GM20431 (cell line): Measurements from ENCODE around the gene SKAP2.

ENCODE experiments used
- in situ Hi-C: fragments of 300-500 bp; cut with MseI, MboI; formaldehyde crosslinking; loops from one replicate; pipeline ENCODE4 v1.15.0; 2020; ENCODE audit warnings: low sequenced_read_pairs; ENCODE audit not compliant: unreplicated experiment

The SKAP2 gene, protein sequence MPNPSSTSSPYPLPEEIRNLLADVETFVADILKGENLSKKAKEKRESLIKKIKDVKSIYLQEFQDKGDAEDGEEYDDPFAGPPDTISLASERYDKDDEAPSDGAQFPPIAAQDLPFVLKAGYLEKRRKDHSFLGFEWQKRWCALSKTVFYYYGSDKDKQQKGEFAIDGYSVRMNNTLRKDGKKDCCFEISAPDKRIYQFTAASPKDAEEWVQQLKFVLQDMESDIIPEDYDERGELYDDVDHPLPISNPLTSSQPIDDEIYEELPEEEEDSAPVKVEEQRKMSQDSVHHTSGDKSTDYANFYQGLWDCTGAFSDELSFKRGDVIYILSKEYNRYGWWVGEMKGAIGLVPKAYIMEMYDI

DNA sequence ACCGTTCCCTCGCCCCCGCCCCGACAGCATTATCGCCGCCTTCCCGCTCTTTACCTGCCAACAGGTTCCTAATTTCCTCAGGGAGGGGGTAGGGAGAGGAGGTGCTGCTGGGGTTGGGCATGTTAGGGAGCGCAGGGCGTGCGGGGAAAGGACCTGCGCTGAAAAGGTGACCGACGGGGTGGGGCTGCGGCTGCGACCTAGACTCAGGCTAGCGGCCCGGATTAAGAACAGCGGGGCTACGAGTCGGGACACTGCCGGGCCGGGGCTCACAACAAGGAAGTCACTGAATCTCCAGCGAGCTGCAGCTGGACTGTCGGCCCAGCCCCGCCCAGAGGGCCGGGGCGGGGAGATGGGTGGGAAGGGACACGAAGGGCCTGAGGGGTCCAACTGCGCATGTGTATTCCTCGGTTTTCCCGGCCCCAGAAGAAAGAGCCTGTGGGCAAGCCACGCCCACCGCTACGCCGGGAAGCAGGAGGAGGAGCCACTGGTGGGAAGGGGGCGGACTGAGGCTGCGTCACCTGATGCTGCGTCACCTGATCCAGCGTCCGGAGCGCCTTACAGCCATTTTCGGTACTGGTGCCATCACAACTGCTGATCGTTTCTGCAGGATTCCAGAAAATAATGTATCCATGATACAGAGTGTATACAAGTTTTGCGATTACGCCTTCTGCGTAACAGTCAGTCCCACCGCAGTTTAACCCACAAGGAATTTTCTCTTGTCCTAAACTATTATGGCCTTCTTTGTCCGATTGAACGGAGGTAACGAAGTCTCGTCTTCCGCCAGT is at the start of gene SKAP2:
Gene SKAP2 (minus strand): TSS at position 282 of the 785 bp plus-strand sequence. CDS start 161 bp downstream, at position 121.
- in situ Hi-C loops: no loop called here

DNA sequence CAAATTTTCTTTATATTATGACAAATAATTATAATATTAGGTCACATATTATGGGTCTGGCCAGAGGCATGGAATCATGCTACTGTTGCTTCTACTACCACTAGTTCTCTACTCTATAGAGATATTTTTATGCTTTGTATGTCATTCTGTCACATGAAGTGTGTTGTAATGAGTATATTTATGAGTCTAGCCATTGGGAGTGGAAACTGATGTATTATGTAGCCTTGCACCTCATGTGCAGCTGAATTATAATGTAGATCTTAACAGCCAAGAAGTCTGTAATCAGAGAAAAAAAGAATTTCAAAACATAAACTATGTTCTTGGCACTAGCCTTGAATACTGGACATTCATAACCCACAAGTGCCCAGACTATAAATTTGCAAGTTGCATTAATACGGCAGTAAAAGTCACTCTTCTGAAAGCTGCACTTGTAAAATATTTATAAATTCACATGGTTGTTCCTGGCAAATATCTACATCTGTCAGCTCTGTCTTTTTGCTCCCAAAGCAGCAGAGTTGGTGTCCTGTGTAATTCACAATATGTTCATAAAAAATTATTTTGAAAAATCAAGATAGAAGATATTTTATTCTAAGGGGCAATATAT is 48.6 kb upstream of the SKAP2 start:
- in situ Hi-C loops: no loop called here

DNA sequence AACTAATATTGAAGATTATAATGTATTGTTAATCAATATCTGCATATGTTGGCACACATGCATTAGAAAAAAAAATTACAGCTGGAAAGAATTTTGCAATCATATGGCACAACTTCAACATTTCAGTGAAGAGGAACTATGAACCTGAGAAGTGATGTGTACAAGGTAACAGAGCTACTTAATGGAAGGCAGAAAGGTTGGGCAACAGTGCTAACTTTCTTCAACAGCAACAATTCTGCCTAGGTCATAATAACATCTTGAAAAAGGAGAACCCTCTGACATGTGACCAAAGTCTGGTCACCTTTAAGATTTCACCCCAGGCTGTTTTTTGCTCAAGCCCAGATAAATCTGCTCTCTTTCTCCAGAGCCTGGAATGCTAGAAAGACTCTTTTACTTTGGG is 47.9 kb upstream of the SKAP2 start:
- in situ Hi-C loops: no loop called here

DNA sequence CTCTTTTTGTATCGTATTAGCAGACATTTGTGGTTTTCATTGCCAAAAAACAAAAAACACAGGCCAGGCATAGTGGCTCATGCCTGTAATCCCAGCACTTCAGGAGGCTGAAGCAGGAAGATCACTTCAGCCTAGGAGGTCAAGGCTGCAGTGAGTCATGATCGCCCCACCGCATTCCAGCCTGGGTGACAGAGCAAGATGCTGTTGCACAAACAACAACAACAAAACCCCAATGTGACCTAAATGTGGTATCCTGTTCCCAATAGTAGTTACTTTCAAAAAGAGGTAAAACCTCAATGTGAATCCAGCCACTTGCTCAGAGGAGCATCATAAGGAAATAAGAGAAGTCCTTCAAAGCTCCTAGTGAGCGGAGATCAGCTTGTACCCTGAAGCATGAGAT is 45.8 kb upstream of the SKAP2 start:
- in situ Hi-C loops: no loop called here

DNA sequence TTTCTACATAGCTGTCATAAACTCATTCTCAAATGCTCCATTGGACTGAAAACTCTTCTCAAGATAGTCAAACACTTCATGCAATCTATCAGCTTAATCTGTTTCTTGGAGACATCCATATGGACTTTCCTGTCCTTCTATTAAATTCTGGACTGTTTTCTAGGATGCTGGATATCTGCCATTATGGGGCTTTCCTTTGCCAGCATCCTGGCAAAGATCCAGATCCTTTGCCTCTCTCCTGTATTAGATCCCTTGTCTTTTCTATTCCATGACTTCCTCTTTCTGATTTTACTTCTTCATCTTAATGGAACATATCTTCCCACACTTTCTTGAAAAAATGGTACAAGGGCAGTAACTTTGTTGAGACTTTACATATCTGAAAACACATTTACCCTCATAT is 35.9 kb upstream of the SKAP2 start:
- in situ Hi-C loops: no loop called here

DNA sequence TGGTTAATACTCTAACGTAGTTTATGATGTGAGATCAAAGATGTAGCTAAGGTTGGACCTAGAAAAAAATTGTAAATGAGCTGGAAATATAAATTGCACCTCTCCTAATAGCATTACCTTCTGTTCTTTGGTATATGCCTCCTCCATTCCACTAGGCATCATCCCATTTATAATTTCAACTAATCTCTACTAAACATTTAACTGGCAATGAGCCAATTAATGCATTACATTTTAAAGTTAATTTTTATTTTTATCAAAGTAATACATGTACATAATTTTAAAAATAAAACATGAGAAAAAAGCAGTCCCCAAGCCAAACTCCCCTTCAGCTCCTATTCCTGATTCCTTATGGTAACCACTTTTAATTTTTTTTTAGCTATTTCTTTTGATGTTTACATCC is 35.1 kb upstream of the SKAP2 start:
- in situ Hi-C loops: no loop called here

DNA sequence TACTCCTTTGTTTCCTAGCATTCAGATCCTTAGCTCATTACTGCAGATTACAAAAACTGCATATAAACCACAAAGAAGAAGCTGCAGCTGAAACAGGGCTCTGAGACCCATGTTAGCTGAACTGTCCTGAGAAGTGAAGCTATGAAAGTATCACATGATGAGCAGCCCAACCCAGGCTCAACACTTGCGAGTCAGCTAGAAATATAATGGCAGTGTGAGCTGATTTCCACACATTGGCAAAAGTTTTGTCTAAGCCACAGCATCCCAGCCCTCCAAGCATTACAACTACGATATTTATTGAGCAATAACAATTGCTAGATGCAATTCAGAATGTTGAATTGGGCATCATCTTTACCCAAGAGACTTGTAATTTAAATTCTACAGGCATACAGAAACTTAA is 34.5 kb upstream of the SKAP2 start:
- in situ Hi-C loops: no loop called here

DNA sequence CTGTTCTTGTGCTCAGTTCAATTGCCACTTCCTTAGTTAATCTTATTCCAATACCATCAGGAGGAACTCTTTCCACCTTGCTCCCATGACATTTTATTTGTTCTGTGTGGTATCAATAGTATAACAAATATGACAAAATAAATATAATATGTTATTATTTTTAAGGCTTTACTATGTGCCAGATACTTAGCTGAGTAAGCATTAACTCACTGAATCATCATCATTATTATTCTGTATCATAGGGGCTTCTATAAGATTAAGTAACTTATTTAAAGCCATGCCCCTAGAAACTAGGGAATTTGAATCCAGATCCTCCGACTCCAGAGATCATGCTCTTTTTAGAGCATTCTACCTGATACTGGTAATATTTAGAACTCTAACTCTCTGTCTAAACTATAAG is 33.5 kb upstream of the SKAP2 start:
- in situ Hi-C loops: no loop called here

DNA sequence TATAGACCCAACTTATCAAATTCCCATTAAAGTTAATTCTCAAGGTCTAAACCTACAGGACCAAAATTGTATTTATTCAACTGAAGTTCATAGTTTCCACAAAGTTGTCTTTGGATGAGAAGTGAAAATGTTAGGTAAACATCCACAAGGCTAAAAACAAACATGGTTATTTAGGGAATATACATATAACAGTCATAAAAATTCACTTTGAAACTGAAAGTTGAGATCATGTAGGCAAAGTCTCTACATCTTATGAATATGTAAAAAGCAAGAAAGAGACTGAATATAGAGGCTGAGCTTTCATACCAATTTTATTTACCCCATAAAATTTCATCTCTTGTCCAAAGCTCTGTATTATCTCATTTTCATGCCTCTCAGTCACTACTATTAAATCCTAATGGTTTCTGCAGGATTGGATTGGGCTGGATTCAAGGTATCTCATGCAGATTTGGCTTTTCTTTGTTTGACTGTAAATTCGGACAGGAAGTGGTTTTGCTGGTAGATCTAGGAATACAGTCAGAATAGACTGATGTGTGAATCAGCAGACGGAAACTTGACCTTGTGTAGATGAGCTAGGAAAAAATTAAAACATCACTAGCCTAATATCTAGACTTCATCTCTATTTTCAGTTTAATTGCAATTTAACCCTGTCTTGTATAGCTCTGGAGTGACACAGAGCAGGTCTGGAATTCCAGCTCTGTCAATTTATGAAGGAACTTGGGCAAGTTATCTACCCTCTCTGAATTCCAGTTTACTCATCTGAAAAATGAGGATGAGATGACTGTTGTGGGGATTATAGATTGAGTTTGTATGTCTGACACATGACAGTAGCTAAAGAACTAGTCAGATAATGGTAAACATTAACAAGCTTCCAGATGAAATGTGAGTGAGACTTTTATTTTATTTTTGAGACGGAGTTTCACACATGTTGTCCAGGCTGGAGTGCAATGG is 27.3 kb upstream of the SKAP2 start:
- in situ Hi-C loops: no loop called here

DNA sequence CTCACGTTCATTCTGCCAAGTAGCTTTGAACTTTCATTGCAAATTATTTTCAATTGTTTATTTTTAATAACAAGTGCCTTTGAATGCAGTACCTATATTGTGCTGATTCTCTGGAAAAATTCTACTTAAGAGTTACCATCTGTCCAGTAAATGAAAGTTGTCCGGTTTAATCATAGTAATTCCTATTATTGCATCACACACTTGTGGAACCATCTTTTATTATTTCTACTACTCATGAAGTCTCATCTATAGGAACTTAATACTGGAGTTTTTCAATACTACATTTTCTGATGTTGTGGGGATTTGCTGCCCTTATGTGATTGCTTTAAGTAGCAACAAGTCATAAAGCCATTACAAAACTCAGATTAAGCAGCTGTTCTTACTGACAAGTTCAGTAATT is 16.5 kb upstream of the SKAP2 start:
- in situ Hi-C loops: no loop called here

DNA sequence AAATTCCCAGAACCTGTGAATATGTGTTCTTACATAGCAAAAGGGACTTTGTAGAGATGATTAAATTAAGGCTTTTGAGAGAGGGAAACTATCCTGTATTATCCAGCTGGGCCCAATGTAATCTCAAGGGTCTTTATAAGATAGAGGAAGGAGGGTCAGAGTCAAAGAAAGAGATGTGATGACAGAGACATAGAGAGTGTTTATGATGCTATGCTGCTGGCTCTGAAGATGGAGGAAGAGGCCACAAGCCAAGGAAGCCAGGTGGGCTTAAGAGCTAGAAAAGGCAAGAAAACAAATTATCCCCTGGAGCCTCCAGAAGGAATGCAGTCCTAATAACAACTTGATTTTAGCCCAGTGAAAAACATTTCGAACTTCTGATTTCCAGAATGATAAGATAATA is 15.3 kb upstream of the SKAP2 start:
- in situ Hi-C loops: no loop called here

DNA sequence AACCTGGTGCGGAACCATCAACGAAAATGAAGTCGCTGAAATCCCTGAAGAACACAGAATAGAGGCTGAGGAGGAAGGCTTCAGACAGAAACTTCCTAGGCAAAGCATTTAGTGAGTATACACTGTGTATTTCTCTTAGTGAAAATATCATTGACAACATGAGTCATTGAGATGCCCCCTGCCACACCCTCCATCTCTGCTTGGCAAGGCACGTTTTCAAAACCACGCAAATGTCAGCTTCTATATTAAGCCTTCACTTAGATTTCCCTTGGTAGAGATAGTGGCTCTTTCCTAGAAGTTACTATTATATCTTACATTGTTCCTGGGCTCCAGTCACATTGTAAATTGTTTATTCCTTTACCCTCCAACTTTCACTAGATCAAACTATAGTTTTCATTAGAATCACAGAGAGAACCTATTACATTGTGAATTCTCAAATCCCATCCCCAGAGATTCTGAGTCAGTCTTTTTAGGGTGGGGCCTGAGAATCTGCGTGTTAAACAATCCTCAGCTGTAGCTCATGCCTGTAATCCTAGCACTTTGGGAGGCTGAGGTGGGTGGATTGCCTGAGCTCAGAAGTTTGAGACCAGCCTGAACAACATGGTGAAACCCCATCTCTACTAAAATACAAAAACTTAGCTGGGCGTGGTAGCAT is 4.6 kb upstream of the SKAP2 start:
- in situ Hi-C loops: no loop called here

DNA sequence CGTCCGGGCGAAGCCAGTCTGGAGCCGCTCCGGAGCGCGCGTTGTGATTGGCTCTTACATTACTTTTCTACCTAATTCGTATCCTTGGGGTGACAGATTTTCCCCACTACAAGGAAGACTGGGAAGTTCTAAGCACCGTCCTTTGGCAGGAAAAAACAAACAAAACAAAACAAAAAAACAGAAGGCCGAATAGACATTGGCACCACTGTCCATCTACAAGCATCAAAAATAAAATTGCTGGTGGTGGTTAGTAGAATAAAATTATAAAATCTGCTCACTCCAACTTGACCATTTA is 651 bp upstream of the SKAP2 start:
- in situ Hi-C loops: no loop called here

DNA sequence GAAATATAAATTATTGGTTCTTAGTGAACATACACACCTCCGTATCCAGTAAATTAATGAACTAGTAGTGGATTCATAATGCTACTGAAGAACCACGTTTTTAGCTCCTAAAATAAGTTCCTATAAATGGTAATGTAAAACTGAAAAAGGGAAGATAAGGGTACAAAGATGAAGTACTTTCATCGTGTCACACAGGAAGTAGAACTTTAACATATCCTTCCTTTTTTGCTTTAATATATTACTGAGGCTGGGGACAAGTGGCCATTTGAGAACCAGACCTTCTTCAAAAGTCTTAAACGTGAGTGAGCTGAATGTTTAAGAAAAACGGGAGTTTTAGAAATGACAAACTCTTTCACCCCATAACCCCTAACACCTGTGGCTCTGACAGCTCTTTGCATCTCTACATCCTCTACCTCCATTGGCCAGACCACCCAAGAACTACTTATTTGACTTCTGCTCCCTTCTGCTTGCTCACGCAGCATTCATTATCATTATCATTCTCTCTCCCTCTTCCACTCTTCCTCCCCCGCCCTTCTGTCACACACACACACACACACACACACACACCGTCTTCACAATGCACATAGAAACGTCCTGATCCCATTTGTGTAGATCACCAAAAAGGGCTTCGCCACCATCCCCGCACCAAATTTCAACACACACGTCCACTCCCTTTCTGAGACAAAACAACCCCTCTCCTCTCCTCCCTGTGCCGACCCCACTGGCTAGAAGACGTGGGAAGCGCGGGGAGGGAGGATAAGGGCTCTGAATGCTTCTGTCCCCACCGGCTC is 677 bp downstream of the SKAP2 start:
- in situ Hi-C loops: no loop called here

DNA sequence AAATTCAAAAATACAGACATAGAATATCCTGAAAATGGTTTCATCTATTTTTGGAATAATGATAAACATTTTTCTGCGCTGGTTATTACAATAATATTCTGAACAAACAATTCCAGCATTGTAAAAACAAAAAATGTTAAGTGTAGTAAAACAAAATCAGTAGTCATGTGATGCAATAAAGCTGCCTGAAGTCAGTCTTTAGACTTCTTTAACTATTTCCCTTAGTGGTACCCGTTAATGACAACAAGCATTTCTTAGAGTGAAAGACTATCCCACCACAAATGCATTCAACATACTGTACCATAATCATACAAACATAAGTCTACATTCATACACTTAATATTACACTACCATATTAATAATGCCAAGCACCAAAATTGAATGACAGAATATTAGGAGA is 1.6 kb downstream of the SKAP2 start:
- in situ Hi-C loops: no loop called here

DNA sequence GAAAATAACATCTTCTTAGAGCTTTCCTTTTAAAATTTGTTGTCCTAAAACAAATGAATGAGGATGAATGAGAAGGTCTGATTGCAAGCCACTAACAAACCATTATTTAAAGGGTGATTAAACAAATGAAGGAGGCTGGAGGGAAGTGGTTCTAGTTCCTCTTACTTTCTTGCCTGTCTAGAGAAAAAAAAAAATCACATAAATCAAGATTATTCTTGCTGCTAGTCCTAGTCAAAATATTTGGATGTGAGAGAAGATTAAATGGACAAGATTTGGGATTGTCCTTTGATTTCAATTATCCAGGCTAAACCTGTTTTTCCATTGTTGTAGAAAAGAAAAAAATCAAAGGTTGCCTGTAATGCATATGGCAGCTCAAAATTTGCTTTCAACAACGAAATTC is 3.3 kb downstream of the SKAP2 start:
- in situ Hi-C loops: no loop called here

DNA sequence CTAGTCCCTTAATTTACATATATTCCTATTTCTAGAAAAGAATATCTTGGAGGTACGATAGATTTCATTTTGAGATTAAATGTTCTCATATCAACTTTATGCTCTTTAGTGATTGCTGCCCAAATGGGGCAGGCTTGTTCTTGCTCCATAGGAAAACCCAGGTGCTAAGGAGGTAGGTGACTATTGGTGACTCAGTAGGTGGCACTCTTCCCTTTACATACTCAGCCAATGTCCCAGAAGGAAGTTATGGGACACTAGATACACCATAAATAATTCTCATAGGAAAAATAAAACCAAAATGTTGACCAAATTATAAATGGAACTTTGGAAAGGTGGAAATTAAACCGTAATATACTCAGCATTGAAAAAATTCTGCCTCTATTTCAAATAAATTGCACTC is 4.0 kb downstream of the SKAP2 start:
- in situ Hi-C loops: no loop called here

DNA sequence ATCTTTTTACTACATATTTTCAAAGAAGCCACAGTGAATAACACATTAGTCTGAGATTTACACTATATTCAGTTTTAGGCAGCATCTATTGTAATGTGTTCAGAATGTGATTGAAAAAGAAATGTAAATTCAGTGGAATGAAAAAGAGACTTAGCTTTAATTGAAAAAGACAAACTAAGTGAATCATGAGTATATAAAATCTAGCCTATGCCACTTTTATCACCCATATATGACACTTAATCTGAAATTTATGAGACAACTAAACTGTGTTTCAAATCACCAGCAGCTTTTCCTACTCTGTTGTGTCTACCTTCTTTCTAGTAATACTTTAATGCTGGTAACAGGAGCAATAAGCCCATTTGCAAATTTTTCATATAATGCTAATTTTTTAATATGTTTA is 4.7 kb downstream of the SKAP2 start:
- in situ Hi-C loops: no loop called here

DNA sequence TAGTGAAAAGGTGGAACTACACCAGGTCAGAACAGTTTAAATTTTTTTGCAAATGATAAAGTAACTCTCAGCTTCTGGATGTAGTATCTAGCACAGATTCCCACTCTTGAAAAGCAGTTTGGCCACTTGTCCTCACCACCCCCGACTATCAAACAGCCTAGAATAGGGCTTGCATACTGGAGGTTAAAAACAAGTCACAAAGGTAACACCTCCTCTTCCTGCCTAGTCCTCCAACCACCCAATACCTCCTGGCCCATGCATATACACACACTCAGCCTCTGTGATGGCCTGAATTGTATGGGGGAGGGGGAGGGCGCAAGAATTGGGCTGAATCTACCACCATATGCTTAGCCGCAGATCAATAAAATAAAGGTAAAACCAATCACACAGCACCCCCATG is 5.7 kb downstream of the SKAP2 start:
- in situ Hi-C loops: no loop called here
